Small intestine (tissue), 7 donors: ENCODE results near the gene PIK3AP1. TPM values are rescaled to one million over a fixed set of nuclear protein-coding genes. Genes with fewer than 3 reads are reported as not detected.
"Not testable (repeated sequence)": the region's sequence is repeated elsewhere in the genome, so short reads cannot be mapped to it uniquely, and the experiment has no call there.

Experiments used
- DNase-seq, 2 donors: peaks; one replicate each; pipeline versions ENCODE4 v3.0.0 to v3.0.0-alpha.2; 2013
- FAIRE-seq: peaks from 2 replicates; lab custom pipeline; 2012; peaks lifted over from hg19 to GRCh38; lab: Jason Lieb, UNC
- H3K27ac ChIP-seq, 3 donors: one replicate each; pipeline ENCODE4 v1.5.1; 2013; ENCODE audit warnings: low read length in 2 of 3, mild to moderate bottlenecking in 2 of 3, control low read depth in 1 of 3, inconsistent platforms in 1 of 3, low read depth in 1 of 3, moderate library complexity in 1 of 3
- H3K27me3 ChIP-seq, 3 donors: one replicate each; pipeline ENCODE4 v1.6.1; 2013; ENCODE audit warnings: low read length in 3 of 3, inconsistent platforms in 1 of 3; ENCODE audit not compliant: control insufficient read depth in 3 of 3, insufficient read depth in 3 of 3
- H3K36me3 ChIP-seq, 3 donors: one replicate each; pipeline ENCODE4 v1.6.1; 2013; ENCODE audit warnings: low read length in 3 of 3, inconsistent platforms in 1 of 3, low read depth in 1 of 3, mild to moderate bottlenecking in 1 of 3, moderate library complexity in 1 of 3; ENCODE audit not compliant: control insufficient read depth in 3 of 3, insufficient read depth in 2 of 3
- H3K4me1 ChIP-seq, 3 donors: one replicate each; pipeline ENCODE4 v1.6.1; 2013; ENCODE audit warnings: low read length in 2 of 3, inconsistent platforms in 1 of 3, low read depth in 1 of 3, mild to moderate bottlenecking in 1 of 3, moderate library complexity in 1 of 3; ENCODE audit not compliant: control insufficient read depth in 3 of 3, insufficient read depth in 2 of 3
- H3K4me3 ChIP-seq, 3 donors: one replicate each; pipeline ENCODE4 v1.5.1; 2013; ENCODE audit warnings: low read length in 3 of 3, control low read depth in 1 of 3, inconsistent platforms in 1 of 3, low read depth in 1 of 3, mild to moderate bottlenecking in 1 of 3, moderate library complexity in 1 of 3
- H3K9me3 ChIP-seq, 2 donors: one replicate each; pipeline ENCODE4 v1.6.1; 2013; ENCODE audit warnings: low read depth in 1 of 2, low read length in 1 of 2; ENCODE audit not compliant: control insufficient read depth in 2 of 2, insufficient read depth in 1 of 2
- WGBS, 3 donors: extraction: QIAGEN DNeasy Blood & Tissue Kit; methylation state at CpG; one replicate each; pipeline ENCODE4 v1.1.7; 2013; 5-methylcytosine and 5-hydroxymethylcytosine counted together
- polyA plus RNA-seq, 4 donors: library from polyadenylated mRNA; stranded (reverse) in 3 of 4; unstranded in 1 of 4; fragments of 200-250 nt in 3 of 4; fragments of 120-200 nt in 1 of 4; gene quantifications; one replicate each; pipeline versions ENCODE4 v1.2.1 to v1.2.3, GENCODE V29; 2013
- donor health status: healthy with polysubstance abuse.
- donor health status: control.
- donor health status: control.
- donor health status: Bipolar disorder and iron deficiency.
- donor health status: healthy.

PIK3AP1 gene
- polyA plus RNA-seq, 4 donors = 5.6 to 9.2 (median 6.6) TPM

GRCh38 chr10:96565774-96566173, 154.5 kb downstream of the PIK3AP1 start:
- DNase-seq (no peak), FAIRE-seq (no peak)
- Histone ChIP-seq H3K36me3 (peaks cover 2 to 25% (median 4%) of the 10 kb centered on the region in 3 donors), H3K4me3 (no peak overlapping the region), H3K9me3 (no peaks in the 10 kb centered on the region), H3K27ac (no peak overlapping the region), H3K4me1 (peaks cover 2 to 6% (median 3%) of the 10 kb centered on the region in 3 donors), H3K27me3 (no peaks in the 10 kb centered on the region)
- 8 to 14% (median 11%) methylated on average over 1 of the region's 1 CpG for whole genome bisulfite sequencing, 3 donors

- no peak overlapping the region for H3K4me3 ChIP-seq
- no peaks in the 10 kb centered on the region for H3K9me3 ChIP-seq
- H3K36me3 ChIP-seq = peaks cover 11 to 16% (median 14%) of the 10 kb centered on the region in 3 donors
- FAIRE-seq (peak; percentile 91), DNase-seq (peak; percentile 55 to 83)
- no peaks in the 10 kb centered on the region for H3K27me3 ChIP-seq
- H3K27ac ChIP-seq = no peak overlapping the region
- peaks cover 0 to 3% (median 0%) of the 10 kb centered on the region in 3 donors for H3K4me1 ChIP-seq
- 41 to 77% (median 63%) methylated on average over 3 of the region's 3 CpGs for WGBS, 3 donors
Observed at GRCh38 chr10:96560966-96561887, 159.1 kb downstream of the PIK3AP1 start.

- no peaks in the 10 kb centered on the region for H3K9me3 ChIP-seq
- H3K36me3 ChIP-seq = peaks cover 11 to 16% (median 14%) of the 10 kb centered on the region in 3 donors
- no peak overlapping the region for H3K27ac ChIP-seq
- H3K27me3 ChIP-seq = no peaks in the 10 kb centered on the region
- WGBS, 3 donors = 77 to 92% (median 81%) methylated on average over 2 of the region's 2 CpGs
- DNase-seq (no peak), FAIRE-seq (no peak)
- no peak overlapping the region for H3K4me3 ChIP-seq
- peaks cover 0 to 3% (median 0%) of the 10 kb centered on the region in 3 donors for H3K4me1 ChIP-seq
Observed at GRCh38 chr10:96560489-96560888, 159.8 kb downstream of the PIK3AP1 start.

DNA sequence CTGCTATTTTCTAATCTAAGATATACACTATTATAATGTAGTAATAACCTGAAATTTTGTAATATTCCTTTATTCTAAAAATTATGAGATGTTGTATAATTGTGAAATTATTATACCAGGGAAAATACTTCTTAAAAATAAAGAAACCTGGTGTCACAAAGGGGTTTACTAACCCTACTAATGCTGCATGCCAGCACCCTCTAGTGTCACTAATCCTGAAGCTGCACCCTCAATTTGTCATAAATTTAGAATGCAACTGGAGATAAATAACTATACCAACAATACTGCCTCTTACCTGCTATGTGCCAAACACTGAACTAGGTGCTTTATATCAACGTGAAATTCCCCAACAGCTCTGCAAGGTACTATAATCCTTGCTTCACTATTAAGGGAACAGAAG, 164.3 kb downstream of the PIK3AP1 start:
- FAIRE-seq = no peak
- Histone ChIP-seq H3K36me3 (peaks cover 10 to 15% (median 10%) of the 10 kb centered on the region in 3 donors), H3K4me3 (no peak overlapping the region), H3K27ac (no peak overlapping the region), H3K27me3 (no peaks in the 10 kb centered on the region), H3K4me1 (no peaks in the 10 kb centered on the region), H3K9me3 (no peaks in the 10 kb centered on the region)
- peak in 1 of 2 donors; percentile 19 for DNase-seq
- 31 to 75% (median 43%) methylated on average over 1 of the region's 1 CpG for WGBS, 3 donors

DNA sequence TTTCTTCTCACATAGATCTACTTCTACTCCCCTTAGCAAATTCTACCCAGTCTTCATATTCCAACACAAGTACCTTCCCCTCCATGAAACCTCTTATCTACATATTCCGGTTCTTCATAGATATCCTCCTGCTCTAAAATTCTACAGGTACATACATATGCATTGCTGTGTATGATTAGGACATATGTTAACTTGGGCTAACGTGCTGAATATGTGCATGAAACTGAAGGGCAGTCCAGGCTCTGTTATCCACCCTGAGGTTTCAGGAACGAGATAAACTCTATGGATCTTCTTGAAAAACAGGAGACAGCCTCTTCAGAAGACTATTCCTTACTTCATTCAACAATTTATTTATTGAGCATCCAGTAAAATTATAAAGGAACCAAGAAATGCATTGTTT, 165.0 kb downstream of the PIK3AP1 start:
- no peaks in the 10 kb centered on the region for H3K4me1 ChIP-seq
- WGBS, 3 donors = 91 to 94% (median 92%) methylated on average over 3 of the region's 3 CpGs
- no peak overlapping the region for H3K4me3 ChIP-seq
- H3K27ac ChIP-seq = no peak overlapping the region
- no peak for FAIRE-seq
- H3K27me3 ChIP-seq = no peaks in the 10 kb centered on the region
- no peaks in the 10 kb centered on the region for H3K9me3 ChIP-seq
- no peak for DNase-seq
- H3K36me3 ChIP-seq = peaks cover 10 to 15% (median 12%) of the 10 kb centered on the region in 3 donors

- no peak for DNase-seq
- Histone ChIP-seq H3K9me3 (no peaks in the 10 kb centered on the region), H3K36me3 (peaks cover 6 to 22% (median 11%) of the 10 kb centered on the region in 3 donors), H3K27me3 (no peaks in the 10 kb centered on the region), H3K27ac (no peak overlapping the region), H3K4me1 (no peaks in the 10 kb centered on the region), H3K4me3 (no peak overlapping the region)
- WGBS, 3 donors = 73 to 83% (median 75%) methylated on average over 5 of the region's 5 CpGs
- FAIRE-seq = no peak
Observed at GRCh38 chr10:96548589-96548988, 171.7 kb downstream of the PIK3AP1 start.

DNA sequence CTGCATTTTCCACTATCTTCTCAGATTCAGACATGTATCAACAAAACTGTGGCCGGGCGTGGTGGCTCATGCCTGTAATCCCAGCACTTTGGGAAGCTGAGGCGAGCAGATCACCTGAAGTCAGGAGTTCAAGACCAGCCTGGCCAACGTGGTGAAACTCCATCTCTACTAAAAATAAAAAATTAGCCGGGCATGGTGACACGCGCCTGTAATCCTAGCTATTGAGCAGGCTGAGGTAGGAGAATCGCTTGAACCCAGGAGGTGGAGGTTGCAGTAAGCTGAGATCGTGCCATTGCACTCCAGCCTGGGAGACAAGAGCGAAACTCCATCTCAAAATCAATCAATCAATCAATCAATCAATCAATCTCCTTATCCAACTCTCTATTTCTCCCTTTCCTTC, 174.8 kb downstream of the PIK3AP1 start:
- H3K4me3 ChIP-seq, H3K9me3 ChIP-seq, H3K4me1 ChIP-seq, H3K27me3 ChIP-seq, H3K27ac ChIP-seq, DNase-seq, FAIRE-seq: not testable (repeated sequence)
- H3K36me3 ChIP-seq = peaks cover 9 to 20% (median 11%) of the 10 kb centered on the region in 3 donors
- 92 to 95% (median 94%) methylated on average over 10 of the region's 10 CpGs for WGBS, 3 donors
